Fibroblast of lung (primary cell): ENCODE results near the gene GRM6. TPM values are rescaled to one million over a fixed set of nuclear protein-coding genes. Genes with fewer than 3 reads are reported as not detected.

Source experiments
- DNase-seq, 2 donors: peaks; one replicate each; pipeline versions ENCODE4 v3.0.0 to v3.0.0-alpha.2; 2010; ENCODE audit warnings: low read depth in 2 of 2
- H2AFZ ChIP-seq: 2 replicates; pipeline ENCODE4 v1.5.1; 2012; ENCODE audit warnings: low read length, control low read depth, inconsistent platforms
- H3K27ac ChIP-seq: 2 replicates; pipeline ENCODE4 v1.5.1; 2011; ENCODE audit warnings: low read length, control low read depth; ENCODE audit not compliant: insufficient read depth
- H3K27me3 ChIP-seq: 2 replicates; pipeline ENCODE4 v1.5.1; 2011; ENCODE audit warnings: mild to moderate bottlenecking, low read length; ENCODE audit not compliant: control insufficient read depth, insufficient read depth
- H3K36me3 ChIP-seq: 2 replicates; pipeline ENCODE4 v1.5.1; 2011; ENCODE audit warnings: low read length; ENCODE audit not compliant: control insufficient read depth, insufficient read depth
- H3K4me1 ChIP-seq: 2 replicates; pipeline ENCODE4 v1.5.1; 2011; ENCODE audit warnings: low read length; ENCODE audit not compliant: control insufficient read depth, insufficient read depth; ENCODE audit errors: extremely low read depth
- H3K4me2 ChIP-seq: 2 replicates; pipeline ENCODE4 v1.5.1; 2011; ENCODE audit warnings: low read length, control low read depth; ENCODE audit not compliant: insufficient read depth; ENCODE audit errors: extremely low read depth
- H3K4me3 ChIP-seq, 4 experiments: fragments of 200-600 bp in 1 of 4; sonication (generic) in 1 of 4; replicated peaks in 1 of 4; 2 replicates each; pipeline ENCODE4 v1.5.1; 2011 to 2016; ENCODE audit warnings: low read length in 4 of 4, low read depth in 3 of 4, mild to moderate bottlenecking in 3 of 4, control low read depth in 2 of 4, inconsistent platforms in 1 of 4, mixed read lengths in 1 of 4; ENCODE audit not compliant: insufficient read depth in 1 of 4; ENCODE audit errors: control extremely low read depth in 1 of 4
- H3K79me2 ChIP-seq: 2 replicates; pipeline ENCODE4 v1.5.1; 2012; ENCODE audit warnings: mild to moderate bottlenecking, low read length, inconsistent platforms; ENCODE audit not compliant: control insufficient read depth, insufficient read depth
- H3K9ac ChIP-seq: 2 replicates; pipeline ENCODE4 v1.5.1; 2011; ENCODE audit warnings: mild to moderate bottlenecking, low read length, control low read depth; ENCODE audit not compliant: insufficient read depth
- H3K9me3 ChIP-seq: 2 replicates; pipeline ENCODE4 v1.5.1; 2012; ENCODE audit warnings: low read depth, low read length; ENCODE audit not compliant: control insufficient read depth, insufficient read depth
- H4K20me1 ChIP-seq: 2 replicates; pipeline ENCODE4 v1.5.1; 2011; ENCODE audit warnings: low read length; ENCODE audit not compliant: control insufficient read depth, insufficient read depth; ENCODE audit errors: extremely low read depth
- CTCF ChIP-seq, 2 donors: IDR thresholded peaks in 1 of 2; conservative IDR thresholded peaks in 1 of 2; 1 replicate in 1 of 2; 2 replicates in 1 of 2; pipeline ENCODE4 v1.5.1; 2011 to 2012; ENCODE audit warnings: low read length in 2 of 2, control low read depth in 1 of 2, inconsistent platforms in 1 of 2, low read depth in 1 of 2, mild to moderate bottlenecking in 1 of 2
- EZH2 ChIP-seq: IDR thresholded peaks from 2 replicates; pipeline ENCODE4 v1.5.1; 2012; ENCODE audit warnings: low read length, control low read depth, mild to moderate bottlenecking; ENCODE audit errors: missing control alignments
- polyA plus RNA-seq, 2 donors: library from polyadenylated mRNA; depleted of rRNA in 1 of 2; stranded (reverse) in 1 of 2; unstranded in 1 of 2; fragments of >200 nt; gene quantifications; 2 replicates each; pipeline ENCODE4 v1.2.1, GENCODE V29; 2011 to 2012; ENCODE audit warnings: missing spikeins in 1 of 2
- total RNA-seq: library from RNA; depleted of rRNA; stranded (reverse); fragments of >200 nt; gene quantifications from 2 replicates; pipeline ENCODE4 v1.2.1, GENCODE V29; 2014

GRM6 gene
- total and polyA plus RNA-seq, 2 donors (not counting 1 experiment from before 2014, with no cell fraction given), result not detected

- no peak for TF ChIP-seq EZH2
- TF ChIP-seq CTCF (conservative IDR thresholded peaks at IDR 0.05 in 1 of 2, IDR thresholded peaks at IDR 0.05 in 1 of 2; ENCODE audit: low read depth in 1 of 2, low read length in 2 of 2), result no peak
- H4K20me1 ChIP-seq, result no peaks in the 10 kb centered on the region
- H3K79me2 ChIP-seq, result no peaks in the 10 kb centered on the region
- H3K27me3 ChIP-seq, result no peaks in the 10 kb centered on the region
- no peaks in the 10 kb centered on the region for H3K9me3 ChIP-seq
- no peak overlapping the region for H3K9ac ChIP-seq
- no peaks in the 10 kb centered on the region for H3K36me3 ChIP-seq
- H3K4me3 ChIP-seq, result no peak overlapping the region
- no peak overlapping the region for H3K4me2 ChIP-seq
- H2AFZ ChIP-seq, result no peak overlapping the region
- no peak for DNase-seq
- H3K4me1 ChIP-seq, result no peaks in the 10 kb centered on the region
- no peak overlapping the region for H3K27ac ChIP-seq
Measured at GRCh38 chr5:178989311-178989710, 5.8 kb downstream of the GRM6 start.

DNA sequence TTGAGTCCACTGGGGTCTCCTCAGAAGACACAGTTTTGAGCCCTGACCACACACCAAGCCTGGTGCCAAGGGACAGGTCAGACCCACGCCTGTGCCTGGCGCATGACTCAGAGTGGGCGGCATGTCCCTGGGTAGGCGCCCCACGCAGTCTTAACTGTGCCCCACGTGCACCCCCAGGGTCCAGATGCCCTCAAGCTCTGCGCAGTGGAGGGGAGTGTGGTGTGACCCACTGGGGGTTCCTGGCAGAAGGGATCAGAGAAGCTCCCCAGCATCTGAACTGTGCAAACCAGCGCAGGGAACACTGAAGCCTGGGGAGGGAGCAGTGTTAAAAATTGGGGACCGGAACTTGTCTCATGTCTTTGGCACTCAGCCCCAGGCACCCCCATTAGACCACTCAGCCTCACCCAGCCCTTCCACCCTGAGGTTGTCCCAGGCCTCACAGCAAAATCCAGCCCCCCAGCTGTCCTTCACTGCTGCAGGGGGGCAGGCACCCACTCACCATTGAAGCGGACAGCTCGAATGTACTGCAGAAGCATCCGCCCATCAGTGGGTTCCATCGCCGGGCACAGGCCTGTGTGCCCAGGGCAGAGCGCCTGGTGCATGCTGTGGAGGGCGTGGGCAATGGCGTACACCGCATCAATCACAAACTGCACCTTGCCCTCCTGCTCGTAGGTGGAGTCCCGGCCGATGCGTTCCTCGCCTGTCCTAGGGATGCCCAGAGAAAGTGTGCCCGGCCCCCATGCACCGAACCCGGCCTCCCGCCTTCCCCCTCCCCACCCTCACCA is 6.5 kb downstream of the GRM6 start:
- H3K27ac ChIP-seq, result no peak overlapping the region
- no peak overlapping the region for H3K4me3 ChIP-seq
- H3K9ac ChIP-seq, result no peak overlapping the region
- H3K9me3 ChIP-seq, result no peaks in the 10 kb centered on the region
- no peaks in the 10 kb centered on the region for H3K36me3 ChIP-seq
- no peaks in the 10 kb centered on the region for H3K4me1 ChIP-seq
- H4K20me1 ChIP-seq, result no peaks in the 10 kb centered on the region
- TF ChIP-seq EZH2 (no peak), CTCF (conservative IDR thresholded peaks at IDR 0.05 in 1 of 2, IDR thresholded peaks at IDR 0.05 in 1 of 2; ENCODE audit: low read depth in 1 of 2, low read length in 2 of 2) (no peak)
- no peak overlapping the region for H2AFZ ChIP-seq
- no peaks in the 10 kb centered on the region for H3K27me3 ChIP-seq
- H3K4me2 ChIP-seq, result no peak overlapping the region
- no peaks in the 10 kb centered on the region for H3K79me2 ChIP-seq
- no peak for DNase-seq

DNA sequence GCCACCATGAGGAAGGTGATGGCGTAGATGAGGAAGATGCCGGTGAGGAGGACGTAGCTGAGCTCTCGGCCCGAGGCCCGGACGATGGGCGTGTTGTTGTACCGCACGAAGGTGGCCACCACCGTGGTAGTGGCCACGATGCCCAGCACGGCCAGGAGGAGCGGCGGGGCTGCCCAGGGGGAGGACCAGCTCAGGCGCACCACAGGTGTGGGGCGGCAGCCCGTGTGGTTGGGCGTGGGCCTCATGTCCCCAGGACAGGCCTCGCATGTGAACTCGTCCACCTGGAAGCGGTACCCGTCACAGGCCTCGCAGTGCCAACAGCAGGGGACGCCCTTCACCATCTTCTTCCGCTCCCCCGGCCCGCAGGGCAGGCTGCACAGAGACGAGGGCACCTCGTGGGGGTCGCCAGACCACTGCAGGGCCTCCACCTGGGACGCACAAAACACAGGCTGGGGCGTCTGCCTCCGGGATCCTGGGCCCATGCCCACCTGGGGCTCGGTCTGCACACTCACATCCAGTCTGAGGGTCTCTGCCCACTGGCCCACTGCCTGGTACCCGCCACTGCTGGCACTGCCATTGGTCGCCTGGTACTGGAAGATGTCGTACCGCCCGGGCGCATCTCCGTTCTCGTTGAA is 8.7 kb downstream of the GRM6 start:
- DNase-seq, result no peak
- H3K9me3 ChIP-seq, result no peaks in the 10 kb centered on the region
- no peak overlapping the region for H3K27ac ChIP-seq
- no peaks in the 10 kb centered on the region for H4K20me1 ChIP-seq
- no peaks in the 10 kb centered on the region for H3K4me1 ChIP-seq
- TF ChIP-seq EZH2, result no peak
- TF ChIP-seq CTCF (conservative IDR thresholded peaks at IDR 0.05 in 1 of 2, IDR thresholded peaks at IDR 0.05 in 1 of 2; ENCODE audit: low read depth in 1 of 2, low read length in 2 of 2), result no peak
- H3K36me3 ChIP-seq, result no peaks in the 10 kb centered on the region
- H3K9ac ChIP-seq, result no peak overlapping the region
- no peaks in the 10 kb centered on the region for H3K27me3 ChIP-seq
- no peaks in the 10 kb centered on the region for H3K79me2 ChIP-seq
- H3K4me2 ChIP-seq, result no peak overlapping the region
- no peak overlapping the region for H2AFZ ChIP-seq
- H3K4me3 ChIP-seq, result no peak overlapping the region
